CMK (cell line): ENCODE results near the gene MAP3K9.

Experiments
- DNase-seq: peaks from one replicate; pipeline ENCODE4 v3.0.0-alpha.2; 2010; ENCODE audit warnings: low read depth

The MAP3K9 gene

DNA sequence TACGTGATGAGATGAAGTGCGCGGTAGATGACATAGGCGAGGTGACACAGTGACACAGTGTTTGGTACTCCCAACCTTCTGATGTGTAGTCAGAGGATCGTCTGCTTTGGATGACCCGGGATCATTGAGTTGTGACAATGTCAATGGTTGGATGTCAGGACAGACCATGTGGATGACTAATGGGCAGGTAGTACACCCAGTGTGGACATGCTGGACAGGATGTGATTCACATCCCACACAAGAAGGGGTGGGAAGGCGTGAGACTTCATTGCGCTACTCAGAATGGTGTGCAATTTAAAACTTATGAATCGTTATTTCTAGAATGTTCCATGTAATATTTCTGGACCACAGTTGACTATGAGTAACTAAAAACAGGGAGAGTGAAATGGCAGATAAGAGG lies 23.8 kb downstream of the MAP3K9 start:
- DNase-seq = no peak

DNA sequence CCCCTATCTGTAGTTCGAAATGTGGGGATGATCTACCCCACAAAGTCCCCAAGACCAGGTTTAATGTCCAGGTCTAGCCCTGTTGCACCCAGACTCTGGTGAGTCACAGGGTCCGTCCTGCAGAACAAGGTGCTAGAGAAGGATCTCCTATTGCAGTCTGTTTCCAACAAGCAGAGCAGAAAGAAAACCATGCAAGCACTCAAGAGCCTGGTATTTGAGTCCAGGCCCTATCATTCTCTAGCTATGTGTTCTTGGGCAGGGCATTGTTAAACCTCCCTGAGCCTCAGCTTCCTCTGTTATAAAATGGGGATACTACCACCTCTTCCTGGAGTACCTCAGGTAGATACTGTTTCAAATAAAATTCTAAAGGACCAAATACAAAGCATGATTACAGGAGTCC lies 24.4 kb downstream of the MAP3K9 start:
- no peak for DNase-seq

GRCh38 chr14:70782361-70782760 lies 27.0 kb downstream of the MAP3K9 start:
- peak; percentile 1 for DNase-seq

DNA sequence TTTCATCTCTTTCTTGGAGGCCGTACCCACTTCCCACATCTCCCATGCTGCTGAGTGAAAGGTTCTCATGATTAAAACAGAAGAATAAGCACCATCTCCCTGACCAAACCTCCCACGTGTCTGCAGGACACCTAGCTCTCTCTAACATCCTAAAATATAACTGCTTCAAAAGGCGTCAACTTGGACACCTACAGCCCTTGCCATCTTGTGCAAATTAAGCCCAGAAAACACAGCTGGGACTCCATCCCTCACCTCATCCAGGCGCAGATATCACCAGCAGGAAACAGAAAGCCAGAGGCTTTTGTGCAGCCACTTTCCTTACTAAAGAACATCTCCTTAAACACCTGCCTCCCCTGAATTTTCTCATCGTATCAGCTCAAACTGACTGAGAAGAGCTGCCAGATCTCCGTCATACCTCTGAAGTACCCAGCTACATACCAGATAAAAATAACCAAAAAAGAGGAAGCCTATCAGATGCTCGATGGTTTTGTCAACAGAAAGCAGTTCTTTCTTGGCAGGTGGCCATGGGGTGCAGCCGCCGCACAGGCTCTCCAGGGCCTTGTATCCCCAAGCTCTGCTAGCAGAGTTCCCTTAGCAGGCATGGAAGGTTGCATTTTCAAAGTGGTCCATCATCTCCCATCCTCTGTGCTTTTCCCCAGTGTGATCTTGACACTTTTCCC lies 28.8 kb downstream of the MAP3K9 start:
- no peak for DNase-seq

- no peak for DNase-seq
Measured at GRCh38 chr14:70779667-70780066, 29.6 kb downstream of the MAP3K9 start.

- DNase-seq = no peak
Measured at GRCh38 chr14:70776197-70776596, 33.1 kb downstream of the MAP3K9 start.

- no peak for DNase-seq
Measured at GRCh38 chr14:70773182-70773862, 36.0 kb downstream of the MAP3K9 start.

DNA sequence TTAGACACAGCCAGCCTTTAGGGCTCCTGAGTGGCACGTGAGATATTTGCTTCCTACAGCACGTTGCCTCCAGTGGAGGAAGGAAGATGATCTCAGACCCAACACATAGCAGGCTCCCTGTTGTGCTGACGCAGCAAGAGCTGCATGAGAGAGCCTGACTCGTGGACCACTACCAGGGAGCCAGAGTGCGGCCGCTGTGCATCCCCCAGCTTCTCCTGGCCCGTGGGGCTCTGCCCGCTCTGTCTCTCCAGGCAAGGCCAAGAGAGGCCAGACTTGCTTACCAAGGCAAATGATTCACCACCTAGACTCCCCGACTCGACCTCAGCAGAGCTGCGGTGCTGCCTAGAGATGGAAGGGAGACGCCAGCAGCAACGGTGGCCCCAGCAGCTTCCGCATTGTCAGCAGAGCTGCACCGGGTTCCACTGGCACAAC lies 37.5 kb downstream of the MAP3K9 start:
- no peak for DNase-seq

GRCh38 chr14:70770490-70770889 lies 38.8 kb downstream of the MAP3K9 start:
- no peak for DNase-seq

- DNase-seq = no peak
Measured at GRCh38 chr14:70759398-70759797, 49.9 kb downstream of the MAP3K9 start.

GRCh38 chr14:70755655-70756054 lies 53.7 kb downstream of the MAP3K9 start:
- no peak for DNase-seq

GRCh38 chr14:70754991-70755390 lies 54.3 kb downstream of the MAP3K9 start:
- DNase-seq = no peak

DNA sequence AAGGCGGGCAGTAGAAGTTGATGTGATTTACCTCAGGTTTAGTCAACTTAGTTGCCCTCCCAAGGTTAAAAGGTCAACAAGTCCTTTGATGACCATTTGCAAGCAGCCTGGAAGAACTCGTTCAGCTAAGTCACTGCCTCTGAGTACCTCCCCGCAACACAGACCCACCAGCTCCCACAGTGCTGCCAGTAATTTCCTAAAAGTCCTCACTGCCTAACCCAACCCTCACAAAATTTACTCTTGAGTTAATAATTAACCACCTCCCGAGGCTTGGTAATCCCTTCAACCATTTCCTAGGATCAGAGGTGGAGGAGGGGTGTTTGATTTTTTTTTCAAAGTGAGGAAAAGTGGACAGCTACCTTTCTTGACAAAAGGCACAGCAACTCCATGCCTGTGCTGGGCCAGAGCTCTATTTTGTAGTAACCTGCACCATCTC lies 55.8 kb downstream of the MAP3K9 start:
- DNase-seq = no peak

DNA sequence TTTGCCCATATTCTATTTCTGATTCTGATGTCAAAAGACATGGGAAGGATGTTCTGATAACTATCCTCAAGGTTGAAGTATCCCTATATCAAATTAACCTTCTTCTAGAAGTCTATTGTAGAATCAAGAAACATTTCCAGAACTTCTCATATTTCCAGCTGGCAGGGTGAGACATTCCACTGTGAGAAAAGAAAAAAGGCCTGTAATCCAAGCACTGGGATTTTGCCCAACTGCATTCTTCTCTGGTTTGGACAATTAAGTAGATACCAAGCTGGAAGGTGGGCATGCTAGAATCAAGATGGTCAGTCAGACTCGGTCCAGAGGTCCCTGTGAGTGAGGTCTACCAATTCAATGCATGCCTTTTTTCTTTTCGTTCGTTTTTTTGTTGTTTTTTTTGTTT lies 60.9 kb downstream of the MAP3K9 start:
- DNase-seq = no peak

DNA sequence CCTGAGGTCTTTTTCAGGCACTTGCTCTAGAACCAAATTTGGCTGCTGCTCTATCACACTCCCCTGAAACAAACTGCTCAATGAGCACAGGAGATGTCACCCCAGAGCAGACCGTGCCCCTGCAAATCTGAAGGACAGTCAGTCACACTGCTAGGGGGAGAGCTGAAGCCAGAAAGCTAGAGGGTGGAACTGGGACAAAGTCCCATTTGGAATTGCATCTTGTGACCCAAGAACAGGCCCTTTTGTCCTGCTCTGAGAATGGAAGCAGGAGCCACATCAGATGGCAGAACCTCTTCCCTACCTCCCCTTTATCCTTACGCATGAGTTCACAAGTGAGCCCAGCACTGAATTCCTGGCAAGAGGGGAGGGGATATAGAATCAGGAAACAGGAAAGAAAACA lies 64.7 kb downstream of the MAP3K9 start:
- no peak for DNase-seq

- no peak for DNase-seq
Measured at GRCh38 chr14:70742316-70742715, 67.0 kb downstream of the MAP3K9 start.

DNA sequence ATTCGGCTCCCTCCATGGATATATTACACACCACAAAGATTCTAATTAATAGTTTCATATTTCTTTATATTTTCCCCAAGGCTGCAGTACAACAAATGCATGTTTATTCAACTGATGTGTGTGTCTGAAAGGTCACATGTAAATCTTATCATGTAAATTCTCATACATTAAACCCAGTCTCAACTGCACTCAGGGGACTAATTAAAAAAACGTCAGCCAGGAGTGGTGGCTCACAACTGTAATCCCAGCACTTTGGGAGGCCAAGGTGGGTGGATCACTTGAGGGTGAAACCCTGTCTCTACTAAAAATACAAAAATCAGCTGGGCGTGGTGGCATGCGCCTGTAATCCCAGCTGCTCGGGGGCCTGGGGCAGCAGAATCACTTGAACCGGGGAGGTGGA lies 67.8 kb downstream of the MAP3K9 start:
- no peak for DNase-seq

DNA sequence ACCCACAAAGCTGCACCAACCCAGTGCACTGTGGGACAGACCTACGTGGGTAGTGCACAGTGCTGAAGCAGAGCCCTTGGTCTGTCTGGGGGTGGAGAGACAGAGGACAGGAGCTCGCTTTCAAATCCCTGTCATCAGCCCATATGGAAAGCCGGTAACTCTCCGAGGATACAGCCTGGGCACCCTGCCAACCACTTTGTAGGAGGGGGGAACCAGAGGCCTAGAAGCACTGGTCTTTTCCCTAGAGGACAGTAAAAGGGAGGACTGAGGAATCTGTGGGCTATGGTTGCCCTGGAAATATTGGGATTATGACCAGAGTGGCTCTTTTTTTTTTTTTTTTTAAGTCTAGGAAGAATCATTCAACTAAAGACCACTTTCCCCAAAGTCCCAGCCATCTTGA lies 74.3 kb downstream of the MAP3K9 start:
- no peak for DNase-seq

GRCh38 chr14:70731447-70732239 lies 77.7 kb downstream of the MAP3K9 start:
- DNase-seq = no peak

DNA sequence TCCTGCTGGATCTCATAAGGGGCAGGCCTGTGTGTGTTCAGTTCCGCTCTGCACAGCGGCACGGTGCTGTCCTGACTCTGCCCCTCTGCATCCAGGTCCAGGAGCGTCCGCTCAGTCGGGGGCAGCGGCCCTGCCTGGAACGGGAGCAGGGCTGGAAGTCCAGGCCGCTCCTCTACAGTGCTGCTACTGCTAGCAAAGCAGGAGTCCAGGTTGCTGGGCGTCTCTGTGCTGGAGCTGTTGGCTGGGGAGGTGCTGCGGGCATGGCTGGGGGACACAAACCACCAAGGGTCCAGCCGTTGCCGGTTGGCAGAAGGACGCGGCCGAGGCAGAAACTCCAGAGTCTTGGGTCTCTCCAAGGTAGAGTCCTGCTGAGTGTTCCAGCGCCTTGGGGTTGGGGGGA lies 78.9 kb downstream of the MAP3K9 start:
- no peak for DNase-seq

DNA sequence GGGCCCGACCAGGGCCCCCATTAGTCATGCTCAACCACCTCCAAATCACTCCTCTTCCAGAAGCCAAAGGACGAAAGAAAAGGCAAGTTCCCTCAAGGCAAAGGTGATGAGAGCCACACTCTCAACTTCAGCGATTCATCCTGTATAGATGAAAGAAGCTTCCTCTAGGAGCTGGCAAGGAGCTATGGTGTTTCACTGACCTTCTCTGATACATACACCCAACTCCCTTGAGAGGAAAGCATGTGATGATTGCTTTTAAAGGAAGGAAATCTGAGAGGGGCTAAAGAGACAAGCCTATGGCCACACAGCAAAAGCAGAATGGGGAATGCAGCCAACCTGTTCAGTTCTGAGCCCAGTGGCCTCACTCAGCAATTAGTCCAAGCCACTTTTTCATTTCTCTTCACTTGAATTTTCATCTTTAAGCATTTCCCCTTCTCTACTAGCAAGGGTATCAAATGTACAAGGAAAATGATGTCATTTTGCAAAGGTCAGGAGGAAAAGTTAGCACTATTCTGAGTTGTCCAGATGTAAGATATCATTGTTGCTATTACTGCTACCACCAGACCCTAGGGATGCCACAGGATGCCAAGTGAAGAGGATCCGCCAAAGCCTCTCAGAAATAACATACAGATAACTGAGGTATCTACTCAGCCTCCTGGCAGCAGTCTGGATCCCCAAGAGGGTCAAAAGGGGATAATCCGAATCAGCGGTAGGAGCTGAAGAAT lies 82.5 kb downstream of the MAP3K9 start:
- no peak for DNase-seq

- DNase-seq = no peak
Measured at GRCh38 chr14:70724944-70725343, 84.4 kb downstream of the MAP3K9 start.
